ELF-1 (cell line): ENCODE results near the gene GSTO2.

Experiments
- DNase-seq: peaks from one replicate; pipeline ENCODE4 v3.0.0-alpha.2; 2016; ENCODE audit warnings: low read depth, low spot score

The GSTO2 gene

DNA sequence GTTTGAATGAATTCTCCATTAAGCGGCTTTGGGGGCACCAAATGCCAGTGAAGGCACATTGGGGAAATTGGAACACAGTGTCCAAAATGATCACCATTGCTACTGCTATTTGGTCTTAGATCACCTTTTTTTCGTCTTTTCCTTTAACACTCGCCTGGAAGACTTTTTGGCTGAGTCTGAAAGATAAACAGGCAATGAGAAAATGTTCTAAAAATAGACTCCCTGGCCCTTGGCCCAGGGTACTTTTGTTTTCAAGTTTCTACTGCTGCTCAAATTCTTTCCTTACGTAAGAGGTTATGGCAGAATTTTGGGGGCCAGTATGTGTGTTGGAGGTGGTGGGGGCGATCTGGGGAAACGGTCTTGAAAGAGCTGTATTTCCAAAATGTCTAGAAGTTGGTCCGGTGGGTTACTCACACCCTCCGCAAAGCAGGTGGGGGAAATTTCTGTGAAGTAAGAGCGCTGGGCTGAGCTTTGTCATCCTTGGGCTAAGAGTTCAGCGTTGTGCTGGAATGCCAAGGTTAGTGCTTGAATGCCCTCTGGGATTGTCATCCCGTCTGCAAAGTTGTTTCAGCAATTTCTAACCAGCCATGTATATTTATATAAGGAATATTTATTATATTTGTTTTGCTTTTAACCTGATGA is 70.6 kb downstream of the GSTO2 start:
- no peak for DNase-seq

GRCh38 chr10:104340111-104340526 is 71.1 kb downstream of the GSTO2 start:
- DNase-seq, result no peak

DNA sequence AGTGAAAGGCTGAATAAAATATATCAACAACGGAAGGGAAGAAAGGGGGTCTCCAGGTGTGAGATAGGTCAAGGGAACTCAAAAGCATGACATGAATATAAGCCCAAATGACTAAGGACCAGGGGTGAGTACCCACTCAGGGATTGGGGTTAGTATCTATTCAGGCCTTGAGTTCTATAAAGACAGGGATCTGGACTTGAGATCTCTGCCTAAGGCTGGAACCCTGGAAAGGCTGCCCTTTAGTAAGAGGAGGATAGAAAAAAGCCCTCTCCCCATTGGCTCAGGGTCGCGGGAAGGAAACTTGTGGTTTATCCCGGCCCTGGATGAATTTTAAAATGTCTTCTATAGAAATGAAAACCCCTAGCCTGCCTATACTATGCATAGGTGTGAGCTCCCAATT is 71.7 kb downstream of the GSTO2 start:
- DNase-seq, result no peak

DNA sequence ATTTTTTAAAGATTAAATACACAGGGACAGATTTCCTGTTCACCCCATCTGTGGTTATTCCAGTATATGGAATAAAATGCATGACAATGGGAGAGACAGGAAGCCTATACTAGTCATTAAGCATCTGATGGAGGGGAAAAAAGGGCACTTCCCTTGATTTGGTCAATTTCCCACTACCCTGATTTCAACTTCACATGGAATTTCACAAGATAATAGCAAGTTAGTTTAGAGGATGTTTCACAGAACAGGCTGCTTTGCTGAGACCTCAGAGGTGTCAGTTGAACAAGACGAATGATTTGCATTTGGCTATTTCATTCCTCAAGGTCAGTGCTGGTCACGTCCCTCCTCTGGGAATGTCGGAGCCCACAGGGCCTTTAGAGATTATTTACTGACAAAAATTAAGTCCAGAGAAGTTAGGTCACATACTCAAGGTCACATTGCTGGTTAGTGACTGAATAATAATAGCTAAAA is 74.0 kb downstream of the GSTO2 start:
- DNase-seq, result no peak

DNA sequence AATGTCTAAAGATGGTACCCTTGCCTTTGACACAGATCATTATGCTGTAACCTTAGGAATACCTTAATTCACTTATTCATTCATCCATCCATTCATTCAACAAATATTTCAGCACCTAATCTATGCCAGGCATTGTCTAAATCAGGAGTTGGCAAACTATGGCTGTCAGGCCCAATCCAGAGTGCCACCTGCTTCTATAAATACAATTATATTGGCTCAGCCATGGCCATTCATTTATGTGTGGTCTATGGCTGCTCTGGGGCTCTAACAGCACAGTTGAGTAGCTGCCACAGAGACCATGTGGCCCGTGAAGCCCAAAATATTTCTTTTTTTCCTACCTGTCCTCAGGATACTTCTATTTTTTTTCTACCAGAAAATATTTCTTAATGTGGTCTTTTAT is 75.2 kb downstream of the GSTO2 start:
- DNase-seq, result no peak

DNA sequence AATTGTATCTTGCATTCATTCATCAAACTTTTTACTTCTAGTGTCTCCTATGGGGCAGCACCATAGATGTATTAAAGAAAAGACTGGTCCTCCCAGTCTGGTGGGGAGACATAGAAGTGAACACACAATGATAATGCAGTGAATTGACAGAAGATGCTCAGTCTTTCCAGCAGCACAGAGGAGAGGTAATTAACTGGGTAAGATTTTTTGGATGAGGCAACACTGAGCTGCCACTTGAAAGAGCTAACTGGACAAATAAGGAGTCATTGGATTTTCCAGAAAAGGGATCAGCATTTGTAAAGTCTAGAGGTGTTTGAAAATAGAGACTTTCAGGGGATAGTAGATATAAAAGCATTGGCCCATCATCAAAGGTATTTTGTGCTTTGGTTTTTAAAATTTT is 76.5 kb downstream of the GSTO2 start:
- no peak for DNase-seq

GRCh38 chr10:104345941-104346340 is 77.0 kb downstream of the GSTO2 start:
- DNase-seq, result no peak

DNA sequence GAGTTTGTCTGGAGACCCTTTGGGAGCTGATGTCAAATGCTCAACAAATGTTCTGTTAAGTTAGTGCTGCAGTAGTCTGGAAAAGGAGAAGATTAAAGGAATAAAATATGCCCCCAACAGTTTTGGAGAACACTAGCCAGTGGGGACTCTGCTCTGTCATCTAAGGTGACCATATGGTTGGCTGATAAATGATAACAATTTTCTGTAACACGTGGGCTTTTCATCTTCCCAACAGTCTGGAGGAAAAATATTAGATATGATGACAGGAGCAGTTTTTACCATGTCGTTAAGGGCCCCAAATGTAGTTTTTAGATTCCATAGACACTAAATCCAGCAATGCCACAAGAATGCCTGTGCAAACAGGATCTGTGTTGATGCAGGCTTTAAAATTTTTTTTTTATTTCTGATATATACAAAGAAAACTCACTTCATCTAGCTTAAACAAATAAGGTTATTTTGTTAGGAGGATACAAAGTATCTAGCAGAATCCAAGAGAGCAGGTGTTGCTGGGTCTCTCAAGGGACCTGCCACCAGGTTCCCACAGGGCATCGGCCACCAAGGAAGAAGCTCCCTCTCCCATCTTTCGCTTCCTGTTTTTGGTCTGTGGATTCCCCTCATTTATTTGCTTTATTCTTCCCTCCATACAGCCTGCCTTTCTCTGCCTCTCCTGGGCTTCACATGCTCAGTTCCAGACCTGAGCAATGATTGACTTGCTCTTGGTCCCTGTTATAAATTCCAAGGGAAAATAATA is 78.5 kb downstream of the GSTO2 start:
- no peak for DNase-seq

DNA sequence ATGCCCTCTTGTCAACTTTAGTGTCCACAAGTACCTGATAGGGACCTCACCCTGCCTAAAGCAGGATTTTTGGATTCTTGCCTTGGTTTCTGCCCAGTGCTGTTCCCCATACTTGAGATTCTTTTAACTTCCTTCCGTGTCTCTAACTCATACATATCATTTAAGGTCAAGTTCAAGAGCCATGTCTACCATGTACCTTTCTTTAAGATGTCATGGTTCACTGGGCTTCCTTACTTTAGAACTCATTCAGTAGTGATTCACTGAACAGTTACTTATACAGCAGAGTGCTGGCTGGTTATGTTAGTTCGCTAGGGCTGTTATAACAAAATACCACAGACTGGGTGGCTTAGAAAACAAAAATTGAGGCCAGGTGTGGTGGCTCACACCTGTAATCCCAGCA is 79.6 kb downstream of the GSTO2 start:
- DNase-seq, result no peak

DNA sequence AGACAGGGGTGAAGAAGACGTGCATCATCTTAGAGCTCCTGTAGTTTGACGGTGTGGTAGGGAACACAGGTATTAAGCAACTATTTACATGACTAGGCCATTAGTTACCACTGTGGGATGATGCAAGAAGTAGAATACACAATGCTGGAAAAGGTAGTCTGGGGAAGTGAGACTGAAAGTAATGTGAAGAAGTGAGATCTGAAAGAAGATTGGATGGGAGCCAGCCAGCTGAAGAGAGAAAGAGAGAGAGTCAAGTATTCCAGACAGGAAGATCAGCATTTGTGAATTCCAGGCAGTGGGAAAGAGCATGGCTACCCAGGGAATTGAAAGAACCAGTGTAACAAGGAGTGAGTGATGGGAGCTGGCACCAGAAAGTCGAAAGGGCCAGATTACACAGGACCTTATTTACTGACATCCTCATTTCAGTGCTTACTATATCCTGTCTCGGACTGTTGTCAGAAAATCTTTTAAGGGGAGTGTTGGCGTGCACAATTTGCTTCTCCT is 80.7 kb downstream of the GSTO2 start:
- DNase-seq, result peak; percentile 37

GRCh38 chr10:104350127-104350635 is 81.2 kb downstream of the GSTO2 start:
- peak; percentile 29 for DNase-seq

GRCh38 chr10:104351061-104351702 is 82.2 kb downstream of the GSTO2 start:
- no peak for DNase-seq

DNA sequence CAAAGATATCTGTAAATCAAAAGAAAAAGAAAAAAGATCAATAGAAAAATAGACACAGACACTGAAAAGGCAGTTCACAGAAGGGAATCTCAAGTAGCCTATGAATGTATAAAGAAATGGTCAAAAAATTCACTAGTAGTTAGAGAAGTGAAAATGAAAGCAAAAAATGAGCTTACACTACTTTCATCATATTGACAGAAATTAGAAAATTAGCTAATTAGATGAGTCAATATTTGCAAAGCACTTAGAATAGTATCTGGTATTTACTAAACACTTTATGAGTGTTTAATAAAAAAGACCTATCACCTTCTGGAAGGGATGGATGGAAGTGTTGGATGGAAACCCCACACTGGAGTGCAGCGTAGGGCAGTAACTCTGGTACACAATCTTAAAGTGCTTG is 82.9 kb downstream of the GSTO2 start:
- DNase-seq, result no peak

DNA sequence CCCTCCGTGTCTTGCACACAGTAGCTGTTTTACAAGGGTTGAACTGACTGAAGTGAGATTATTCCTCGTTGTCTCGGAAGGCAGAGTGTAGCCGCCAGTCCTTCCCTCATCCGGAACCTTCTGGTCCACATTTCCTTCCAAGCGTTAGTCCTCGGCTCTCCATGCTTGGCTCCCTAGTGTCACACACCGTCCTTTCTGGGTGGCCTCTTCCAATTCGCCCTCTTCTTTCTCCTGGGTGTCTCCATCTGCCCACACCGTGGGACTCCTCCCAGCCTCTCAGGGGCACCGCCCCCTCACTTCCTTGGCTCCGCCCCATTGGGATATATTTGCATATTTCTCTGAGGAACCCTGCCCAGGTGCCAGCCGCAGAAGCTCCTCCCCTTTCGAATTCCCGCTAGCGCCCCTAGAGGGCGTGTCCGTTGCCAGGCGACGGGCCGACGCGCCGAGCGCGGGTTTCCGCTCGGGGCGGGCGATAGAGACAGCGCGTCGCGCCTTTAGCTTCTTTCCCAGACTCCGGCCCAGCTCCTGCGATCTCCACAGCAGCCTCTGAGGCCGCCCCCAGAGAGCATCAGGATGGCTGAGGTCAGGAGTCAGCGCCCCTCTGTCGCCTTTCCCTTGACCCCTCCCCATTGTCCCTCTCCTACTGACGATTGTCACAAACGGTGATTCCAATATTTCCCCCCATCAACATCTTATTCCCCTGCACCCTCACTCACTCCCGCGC is 84.5 kb downstream of the GSTO2 start, which contains the start of gene CFAP58:
Gene CFAP58 (plus strand): TSS at position 509 of the 724 bp plus-strand sequence. CDS start 65 bp downstream, at position 574.
- peak; percentile 98 for DNase-seq
